WTC11 (cell line): Measurements from ENCODE around the gene ALK. TPM values are rescaled to one million over a fixed set of nuclear protein-coding genes. Genes with fewer than 3 reads are reported as not detected.

ENCODE experiments used
- ATAC-seq: fragments of 200-7000 bp; cut with Tn5 transposase; 2 replicates; pipeline ENCODE4 v1.10.0; 2021; ENCODE audit warnings: mild to moderate bottlenecking, moderate library complexity
- CTCF ChIA-PET: fragments of 300-600 bp; sonication (Branson Sonifier 250); formaldehyde crosslinking; loops from one replicate; lab custom pipeline; 2021; ENCODE audit warnings: antibody characterized with exemption; lab: Charles Lee
- POLR2A ChIA-PET: fragments of 350-600 bp; sonication (Branson Sonifier 250); formaldehyde crosslinking; loops from one replicate; lab custom pipeline; 2021; ENCODE audit warnings: antibody characterized with exemption; lab: Charles Lee
- DNase-seq: peaks from one replicate; pipeline ENCODE4 v3.0.0; 2021; ENCODE audit warnings: low spot score
- H3K27ac Mint-ChIP-seq: 2 replicates; pipeline ENCODE4 v1.8.0; 2021; ENCODE audit warnings: mixed read lengths
- H3K27me3 Mint-ChIP-seq: 2 replicates; pipeline ENCODE4 v1.8.0; 2021; ENCODE audit warnings: low read depth, mild to moderate bottlenecking, moderate library complexity, mixed read lengths
- H3K36me3 Mint-ChIP-seq: 2 replicates; pipeline ENCODE4 v1.8.0; 2021; ENCODE audit warnings: mixed read lengths
- H3K4me1 Mint-ChIP-seq: 2 replicates; pipeline ENCODE4 v1.8.0; 2022; ENCODE audit warnings: mixed read lengths
- H3K4me3 Mint-ChIP-seq: 2 replicates; pipeline ENCODE4 v1.8.0; 2021; ENCODE audit warnings: mild to moderate bottlenecking, moderate library complexity, mixed read lengths
- H3K9me3 Mint-ChIP-seq: 2 replicates; pipeline ENCODE4 v1.8.0; 2021; ENCODE audit warnings: mixed read lengths
- AFF4 ChIP-seq: sonication (generic); formaldehyde crosslinking; IDR thresholded peaks from 2 replicates; pipeline ENCODE4 v1.8.1; 2023; ENCODE audit warnings: mild to moderate bottlenecking, missing genetic modification reagents, borderline replicate concordance
- ATF6 ChIP-seq: sonication (generic); formaldehyde crosslinking; IDR thresholded peaks from 2 replicates; pipeline ENCODE4 v1.8.1; 2023; ENCODE audit warnings: mild to moderate bottlenecking, missing genetic modification reagents
- CBFB ChIP-seq: sonication (generic); formaldehyde crosslinking; IDR thresholded peaks from 2 replicates; pipeline ENCODE4 v1.8.1; 2022; ENCODE audit warnings: mild to moderate bottlenecking, low read depth, missing genetic modification reagents
- CREM ChIP-seq: sonication (generic); formaldehyde crosslinking; IDR thresholded peaks from 2 replicates; pipeline ENCODE4 v1.8.1; 2022; ENCODE audit warnings: mild to moderate bottlenecking, missing genetic modification reagents, moderate library complexity
- E2F5 ChIP-seq: sonication (generic); formaldehyde crosslinking; IDR thresholded peaks from 2 replicates; pipeline ENCODE4 v1.8.1; 2022; ENCODE audit warnings: mild to moderate bottlenecking, moderate library complexity, missing genetic modification reagents
- ERG ChIP-seq: fragments of 250-450 bp; sonication (Bioruptor Pico); IDR thresholded peaks from 2 replicates; pipeline ENCODE4 v1.8.0; 2021; ENCODE audit warnings: mild to moderate bottlenecking
- HMGA2 ChIP-seq: fragments of 250-450 bp; sonication (Bioruptor Pico); IDR thresholded peaks from 2 replicates; pipeline ENCODE4 v1.4.0; 2021; ENCODE audit warnings: mild to moderate bottlenecking, moderate library complexity
- JAZF1 ChIP-seq: fragments of 250-450 bp; sonication (Bioruptor Pico); IDR thresholded peaks from 2 replicates; pipeline ENCODE4 v1.9.0; 2021; ENCODE audit warnings: moderate library complexity, mild to moderate bottlenecking, inconsistent platforms
- MXD4 ChIP-seq: fragments of 250-450 bp; sonication (Bioruptor Pico); IDR thresholded peaks from 2 replicates; pipeline ENCODE4 v1.8.0; 2021; ENCODE audit warnings: mild to moderate bottlenecking, moderate library complexity, borderline replicate concordance
- NFE2L1 ChIP-seq: sonication (generic); formaldehyde crosslinking; IDR thresholded peaks from 2 replicates; pipeline ENCODE4 v1.8.1; 2023; ENCODE audit warnings: missing genetic modification reagents
- RORB ChIP-seq: fragments of 250-450 bp; sonication (Bioruptor Pico); IDR thresholded peaks from 2 replicates; pipeline ENCODE4 v1.9.0; 2021; ENCODE audit warnings: mild to moderate bottlenecking
- SMAD3 ChIP-seq: sonication (generic); formaldehyde crosslinking; IDR thresholded peaks from 2 replicates; pipeline ENCODE4 v1.8.0; 2022; ENCODE audit warnings: missing genetic modification reagents, mild to moderate bottlenecking, borderline replicate concordance
- SMAD4 ChIP-seq: sonication (generic); formaldehyde crosslinking; IDR thresholded peaks from 2 replicates; pipeline ENCODE4 v1.8.0; 2022; ENCODE audit warnings: mild to moderate bottlenecking, missing genetic modification reagents
- ZBTB43 ChIP-seq: sonication (generic); formaldehyde crosslinking; IDR thresholded peaks from 2 replicates; pipeline ENCODE4 v1.8.1; 2023; ENCODE audit warnings: mild to moderate bottlenecking, missing genetic modification reagents
- ZNF121 ChIP-seq: sonication (generic); formaldehyde crosslinking; IDR thresholded peaks from 2 replicates; pipeline ENCODE4 v1.8.0; 2023; ENCODE audit warnings: missing genetic modification reagents
- ZNF263 ChIP-seq: sonication (generic); formaldehyde crosslinking; IDR thresholded peaks from 2 replicates; pipeline ENCODE4 v1.8.1; 2022; ENCODE audit warnings: low read depth, mild to moderate bottlenecking, moderate library complexity, missing genetic modification reagents
- ZNF671 ChIP-seq: fragments of 250-450 bp; sonication (Bioruptor Pico); IDR thresholded peaks from 2 replicates; pipeline ENCODE4 v1.8.0; 2021; ENCODE audit warnings: mild to moderate bottlenecking
- total RNA-seq: library from RNA; stranded (reverse); gene quantifications from 3 replicates; pipeline ENCODE4 v1.2.3, GENCODE V29; 2021
- TF ChIP-seq, protein P1 (sequence below): fragments of 250-450 bp; sonication (Bioruptor Pico); IDR thresholded peaks from 2 replicates; pipeline ENCODE4 v1.9.0; 2021; ENCODE audit warnings: mild to moderate bottlenecking
- TF ChIP-seq, protein P2 (sequence below): sonication (generic); formaldehyde crosslinking; conservative IDR thresholded peaks from 2 replicates; pipeline ENCODE4 v1.8.1; 2022; ENCODE audit warnings: mild to moderate bottlenecking, missing genetic modification reagents
- TF ChIP-seq, protein P3 (sequence below): fragments of 250-450 bp; sonication (Bioruptor Pico); IDR thresholded peaks from 2 replicates; pipeline ENCODE4 v2.1.2; 2022; ENCODE audit warnings: mild to moderate bottlenecking, moderate library complexity
- TF ChIP-seq, protein P4 (sequence below): fragments of 250-450 bp; sonication (Bioruptor Pico); IDR thresholded peaks from 2 replicates; pipeline ENCODE4 v1.9.0; 2021; ENCODE audit warnings: mild to moderate bottlenecking

The ALK gene
- total RNA-seq, 1 experiment from 2014 or later, result not detected

GRCh38 chr2:29706171-29706720 lies 215.1 kb downstream of the ALK start:
- POLR2A ChIA-PET, result no interaction called here
- Mint-ChIP-seq H3K27ac (no peak overlapping the region), H3K36me3 (no peaks in the 10 kb centered on the region)
- DNase-seq, result no peak
- no peak for TF ChIP-seq HMGA2
- no peak for TF ChIP-seq ZNF671
- TF ChIP-seq AFF4 (CRISPR knock-in tag), result no peak
- no peak for TF ChIP-seq JAZF1 (CRISPR knock-in tag)
- no peak for TF ChIP-seq ATF6 (CRISPR knock-in tag)
- TF ChIP-seq CREM (CRISPR knock-in tag), result no peak
- TF ChIP-seq E2F5 (CRISPR knock-in tag), result no peak
- no peak for TF ChIP-seq NFE2L1
- TF ChIP-seq, all 79 proteins: peak for 0
- ATAC-seq, result no peak
- H3K4me3 Mint-ChIP-seq, result no peak overlapping the region
- H3K9me3 Mint-ChIP-seq, result no peaks in the 10 kb centered on the region
- 0 out of 2 replicates have a peak, but pooled peaks cover 5% of the 10 kb centered on the region for H3K4me1 Mint-ChIP-seq
- H3K27me3 Mint-ChIP-seq, result no peaks in the 10 kb centered on the region; the same call in 1 of the 2 replicates
- CTCF ChIA-PET, result no interaction called here

DNA sequence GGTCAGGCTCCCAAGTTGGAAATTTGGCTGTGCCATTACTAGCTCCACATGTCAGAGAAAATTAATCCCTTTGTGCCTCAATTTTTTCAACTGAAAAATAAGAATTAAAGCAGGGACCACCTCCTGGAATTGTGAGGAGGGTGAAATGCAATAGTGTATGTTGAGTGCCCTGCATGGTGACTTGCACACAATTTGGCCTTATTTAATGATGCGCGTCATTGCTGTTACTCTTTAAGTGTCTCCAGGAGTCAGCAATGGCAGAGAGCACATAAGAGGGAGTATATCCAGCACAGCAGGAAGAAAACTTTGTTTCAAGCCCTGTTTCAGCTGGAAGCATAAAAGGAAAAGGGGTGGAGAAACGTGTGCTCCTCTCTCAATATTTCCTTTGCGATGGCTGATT lies 215.8 kb downstream of the ALK start:
- CTCF ChIA-PET, result no interaction called here
- no peaks in the 10 kb centered on the region for H3K36me3 Mint-ChIP-seq
- DNase-seq, result no peak
- no peak overlapping the region for H3K27ac Mint-ChIP-seq
- 0 out of 2 replicates have a peak, but pooled peaks cover 5% of the 10 kb centered on the region for H3K4me1 Mint-ChIP-seq
- no peaks in the 10 kb centered on the region for H3K9me3 Mint-ChIP-seq
- ATAC-seq, result no peak
- H3K27me3 Mint-ChIP-seq, result no peaks in the 10 kb centered on the region; the same call in 1 of the 2 replicates
- POLR2A ChIA-PET, result no interaction called here
- H3K4me3 Mint-ChIP-seq, result no peak overlapping the region
- TF ChIP-seq, protein P1, sequence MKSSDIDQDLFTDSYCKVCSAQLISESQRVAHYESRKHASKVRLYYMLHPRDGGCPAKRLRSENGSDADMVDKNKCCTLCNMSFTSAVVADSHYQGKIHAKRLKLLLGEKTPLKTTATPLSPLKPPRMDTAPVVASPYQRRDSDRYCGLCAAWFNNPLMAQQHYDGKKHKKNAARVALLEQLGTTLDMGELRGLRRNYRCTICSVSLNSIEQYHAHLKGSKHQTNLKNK, result no peak
- TF ChIP-seq, protein P2, sequence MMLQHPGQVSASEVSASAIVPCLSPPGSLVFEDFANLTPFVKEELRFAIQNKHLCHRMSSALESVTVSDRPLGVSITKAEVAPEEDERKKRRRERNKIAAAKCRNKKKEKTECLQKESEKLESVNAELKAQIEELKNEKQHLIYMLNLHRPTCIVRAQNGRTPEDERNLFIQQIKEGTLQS (CRISPR knock-in tag), result no peak
- TF ChIP-seq ZNF263 (CRISPR knock-in tag) (no peak), ZNF121 (no peak), ZBTB43 (CRISPR knock-in tag) (no peak), MXD4 (no peak), HMGA2 (no peak), CBFB (CRISPR knock-in tag) (no peak), SMAD3 (CRISPR knock-in tag) (no peak), ERG (CRISPR knock-in tag) (no peak), SMAD4 (CRISPR knock-in tag) (no peak), ZNF671 (no peak), RORB (CRISPR knock-in tag) (no peak)
- TF ChIP-seq, protein P3, sequence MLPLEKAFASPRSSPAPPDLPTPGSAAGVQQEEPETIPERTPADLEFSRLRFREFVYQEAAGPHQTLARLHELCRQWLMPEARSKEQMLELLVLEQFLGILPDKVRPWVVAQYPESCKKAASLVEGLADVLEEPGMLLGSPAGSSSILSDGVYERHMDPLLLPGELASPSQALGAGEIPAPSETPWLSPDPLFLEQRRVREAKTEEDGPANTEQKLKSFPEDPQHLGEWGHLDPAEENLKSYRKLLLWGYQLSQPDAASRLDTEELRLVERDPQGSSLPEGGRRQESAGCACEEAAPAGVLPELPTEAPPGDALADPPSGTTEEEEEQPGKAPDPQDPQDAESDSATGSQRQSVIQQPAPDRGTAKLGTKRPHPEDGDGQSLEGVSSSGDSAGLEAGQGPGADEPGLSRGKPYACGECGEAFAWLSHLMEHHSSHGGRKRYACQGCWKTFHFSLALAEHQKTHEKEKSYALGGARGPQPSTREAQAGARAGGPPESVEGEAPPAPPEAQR (CRISPR knock-in tag), result no peak
- TF ChIP-seq, protein P4, sequence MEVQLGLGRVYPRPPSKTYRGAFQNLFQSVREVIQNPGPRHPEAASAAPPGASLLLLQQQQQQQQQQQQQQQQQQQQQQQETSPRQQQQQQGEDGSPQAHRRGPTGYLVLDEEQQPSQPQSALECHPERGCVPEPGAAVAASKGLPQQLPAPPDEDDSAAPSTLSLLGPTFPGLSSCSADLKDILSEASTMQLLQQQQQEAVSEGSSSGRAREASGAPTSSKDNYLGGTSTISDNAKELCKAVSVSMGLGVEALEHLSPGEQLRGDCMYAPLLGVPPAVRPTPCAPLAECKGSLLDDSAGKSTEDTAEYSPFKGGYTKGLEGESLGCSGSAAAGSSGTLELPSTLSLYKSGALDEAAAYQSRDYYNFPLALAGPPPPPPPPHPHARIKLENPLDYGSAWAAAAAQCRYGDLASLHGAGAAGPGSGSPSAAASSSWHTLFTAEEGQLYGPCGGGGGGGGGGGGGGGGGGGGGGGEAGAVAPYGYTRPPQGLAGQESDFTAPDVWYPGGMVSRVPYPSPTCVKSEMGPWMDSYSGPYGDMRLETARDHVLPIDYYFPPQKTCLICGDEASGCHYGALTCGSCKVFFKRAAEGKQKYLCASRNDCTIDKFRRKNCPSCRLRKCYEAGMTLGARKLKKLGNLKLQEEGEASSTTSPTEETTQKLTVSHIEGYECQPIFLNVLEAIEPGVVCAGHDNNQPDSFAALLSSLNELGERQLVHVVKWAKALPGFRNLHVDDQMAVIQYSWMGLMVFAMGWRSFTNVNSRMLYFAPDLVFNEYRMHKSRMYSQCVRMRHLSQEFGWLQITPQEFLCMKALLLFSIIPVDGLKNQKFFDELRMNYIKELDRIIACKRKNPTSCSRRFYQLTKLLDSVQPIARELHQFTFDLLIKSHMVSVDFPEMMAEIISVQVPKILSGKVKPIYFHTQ (CRISPR knock-in tag), result no peak
